ENCODE results near the gene C22orf23. TPM values are rescaled to one million over a fixed set of nuclear protein-coding genes. Genes with fewer than 3 reads are reported as not detected.

Gene C22orf23
- total RNA-seq, 1 experiment from 2014 or later, result 0.36 TPM

DNA sequence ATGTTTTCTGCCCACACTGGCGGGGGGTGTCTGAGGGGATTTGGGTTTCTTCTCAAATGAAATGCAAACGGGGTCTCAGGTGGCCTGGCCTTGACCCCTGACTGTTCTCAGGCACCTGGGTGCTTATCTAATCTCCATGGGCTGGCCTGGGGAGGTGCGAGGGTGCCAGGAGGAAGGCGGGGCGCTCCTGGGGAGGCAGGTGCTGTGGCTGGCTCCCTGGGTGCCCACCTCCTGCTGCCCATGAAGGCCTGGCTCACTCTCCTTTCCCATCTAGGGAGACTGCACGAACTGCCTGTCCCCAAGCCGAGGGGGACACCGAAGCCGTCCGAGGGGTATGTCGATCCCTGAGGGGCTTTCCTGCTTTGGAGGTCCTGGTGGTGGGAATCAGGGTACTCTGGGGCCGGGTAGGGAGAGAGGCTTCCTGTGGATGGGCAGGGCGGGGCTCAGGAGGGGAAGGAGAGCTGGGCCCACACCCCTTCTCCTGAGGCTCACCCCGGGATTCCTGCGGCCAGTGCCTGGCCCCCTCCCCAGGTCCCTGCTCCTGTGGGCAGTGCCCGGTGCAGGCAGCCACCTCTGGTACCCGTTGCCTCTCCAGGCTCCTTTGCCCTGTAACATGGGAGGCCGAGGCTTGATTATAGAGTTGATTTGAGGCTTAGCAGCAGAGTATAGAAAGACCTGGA lies 28.9 kb downstream of the C22orf23 start:
- Histone ChIP-seq H3K36me3 (peaks cover 32% of the 10 kb centered on the region), H3K9me3 (no peaks in the 10 kb centered on the region), H3K27me3 (no peaks in the 10 kb centered on the region), H3K4me3 (no peak overlapping the region)
- DNase-seq, result no peak

DNA sequence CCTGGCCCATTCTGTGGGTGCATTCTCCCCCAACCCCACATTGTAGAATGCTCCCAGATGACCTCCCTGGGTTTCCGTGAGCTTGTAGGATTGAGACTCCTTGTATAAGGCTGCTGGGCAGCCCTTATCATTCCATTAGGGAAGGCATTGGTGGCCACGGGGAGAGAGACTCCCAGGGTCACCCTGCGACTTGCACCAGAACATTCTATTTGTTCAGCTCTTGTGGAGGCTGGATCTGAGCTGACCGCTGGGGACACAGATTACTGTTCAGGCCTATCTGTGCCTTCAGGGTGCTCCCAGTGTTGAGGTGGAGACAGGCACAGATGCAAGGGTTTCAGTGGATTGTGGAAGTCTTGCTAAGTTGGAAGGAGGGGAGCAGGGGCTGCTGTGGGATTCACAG lies 29.5 kb downstream of the C22orf23 start:
- Histone ChIP-seq H3K36me3 (peaks cover 33% of the 10 kb centered on the region), H3K9me3 (no peaks in the 10 kb centered on the region), H3K27me3 (no peaks in the 10 kb centered on the region), H3K4me3 (no peak overlapping the region)
- no peak for DNase-seq

DNA sequence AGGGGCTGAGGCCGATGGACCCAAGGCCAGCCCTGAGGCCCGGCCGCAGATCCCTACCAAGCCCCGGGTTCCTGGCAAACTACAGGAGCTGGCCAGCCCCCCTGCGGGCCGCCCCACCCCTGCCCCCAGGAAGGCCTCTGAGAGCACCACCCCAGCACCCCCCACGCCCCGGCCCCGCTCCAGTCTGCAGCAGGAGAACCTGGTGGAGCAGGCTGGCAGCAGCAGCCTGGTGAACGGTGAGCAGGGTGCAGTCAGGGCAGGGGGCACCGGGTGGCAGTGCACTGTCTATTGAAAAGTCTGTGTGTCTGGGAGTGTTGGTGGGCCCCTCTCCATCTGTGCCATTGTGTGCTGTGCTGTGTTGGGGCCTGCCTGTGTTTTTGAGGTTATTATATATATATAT lies 31.2 kb downstream of the C22orf23 start:
- no peak overlapping the region for H3K4me3 ChIP-seq
- no peaks in the 10 kb centered on the region for H3K27me3 ChIP-seq
- no peaks in the 10 kb centered on the region for H3K9me3 ChIP-seq
- peaks cover 41% of the 10 kb centered on the region for H3K36me3 ChIP-seq
- no peak for DNase-seq

GRCh38 chr22:37920126-37920525 lies 33.3 kb downstream of the C22orf23 start:
- Histone ChIP-seq H3K27me3 (no peaks in the 10 kb centered on the region), H3K36me3 (peaks cover 41% of the 10 kb centered on the region), H3K9me3 (no peaks in the 10 kb centered on the region), H3K4me3 (no peak overlapping the region)
- DNase-seq, result no peak

GRCh38 chr22:37918580-37919270 lies 34.7 kb downstream of the C22orf23 start:
- H3K36me3 ChIP-seq, result peaks cover 42% of the 10 kb centered on the region
- no peaks in the 10 kb centered on the region for H3K9me3 ChIP-seq

DNA sequence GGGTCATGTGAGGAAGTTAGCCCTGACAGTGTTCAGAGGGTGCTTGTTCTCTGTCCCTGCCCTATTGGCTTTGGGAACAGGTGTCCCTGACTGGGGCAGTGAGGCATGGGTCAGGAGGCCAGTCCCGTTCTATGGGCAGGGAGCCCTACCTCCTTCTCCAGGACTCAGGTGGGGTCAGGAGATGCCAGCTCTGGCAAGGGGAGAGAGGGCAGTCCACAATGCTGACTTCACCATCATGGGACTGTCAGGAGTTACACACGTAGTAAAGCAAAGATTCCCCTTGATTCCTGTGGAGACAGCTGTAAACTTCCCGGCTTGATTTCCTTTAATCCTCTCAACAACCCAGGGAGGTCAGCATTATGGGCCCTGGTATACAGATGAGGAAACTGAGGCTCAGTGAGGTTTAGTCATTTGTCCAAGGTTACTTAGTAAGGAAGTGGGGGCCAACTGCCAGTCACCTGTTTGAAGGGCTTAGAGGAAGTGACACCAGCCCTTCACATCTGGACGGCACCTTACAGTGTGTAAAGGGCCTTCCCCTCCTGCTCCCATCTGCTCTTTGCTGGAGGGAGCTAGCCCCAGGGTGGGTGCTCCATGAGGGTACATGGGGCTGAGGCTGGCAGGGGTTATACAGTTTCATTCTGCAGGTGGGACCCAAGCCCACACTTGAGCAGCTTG lies 35.4 kb downstream of the C22orf23 start:
- peaks cover 35% of the 10 kb centered on the region for H3K36me3 ChIP-seq
- no peak for DNase-seq

More at GRCh38 chr22:37918580-37919270, 34.7 kb downstream of the C22orf23 start:
- Histone ChIP-seq H3K27me3 (no peaks in the 10 kb centered on the region), H3K4me3 (no peak overlapping the region)
- no peak for DNase-seq

DNA sequence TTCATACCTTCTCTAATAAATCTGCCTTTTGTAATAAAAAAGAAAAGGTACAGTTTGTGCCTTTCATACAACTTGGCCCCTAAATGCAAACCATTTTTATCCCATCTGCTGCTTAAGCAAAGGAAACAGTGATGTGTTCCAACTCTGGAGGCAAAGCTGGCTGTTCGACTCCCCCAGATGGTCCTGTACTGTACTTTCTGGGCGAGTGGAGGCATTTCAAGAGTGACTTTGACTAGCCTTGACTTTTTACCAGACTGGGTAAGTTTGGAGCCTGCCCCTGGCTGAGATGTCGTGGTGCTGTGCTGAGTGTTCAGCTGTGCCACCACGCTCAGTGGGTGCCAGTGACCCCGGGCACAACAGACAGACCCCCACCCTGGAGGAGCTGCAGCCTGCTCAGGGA lies 37.1 kb downstream of the C22orf23 start:
- Histone ChIP-seq H3K9me3 (no peaks in the 10 kb centered on the region), H3K36me3 (peaks cover 35% of the 10 kb centered on the region), H3K4me3 (no peak overlapping the region), H3K27me3 (no peaks in the 10 kb centered on the region)
- no peak for DNase-seq

More for the DNA sequence above, 35.4 kb downstream of the C22orf23 start:
- H3K27me3 ChIP-seq, result no peaks in the 10 kb centered on the region
- H3K4me3 ChIP-seq, result no peak overlapping the region
- no peaks in the 10 kb centered on the region for H3K9me3 ChIP-seq

GRCh38 chr22:37913233-37913721 lies 40.1 kb downstream of the C22orf23 start:
- H3K27me3 ChIP-seq, result no peaks in the 10 kb centered on the region
- H3K9me3 ChIP-seq, result no peaks in the 10 kb centered on the region
- no peak for DNase-seq
- H3K36me3 ChIP-seq, result peaks cover 34% of the 10 kb centered on the region
- H3K4me3 ChIP-seq, result no peak overlapping the region

- no peak for DNase-seq
- Histone ChIP-seq H3K9me3 (no peaks in the 10 kb centered on the region), H3K36me3 (peaks cover 30% of the 10 kb centered on the region), H3K27me3 (no peaks in the 10 kb centered on the region), H3K4me3 (no peak overlapping the region)
Observed at GRCh38 chr22:37912171-37912570, 41.2 kb downstream of the C22orf23 start.

DNA sequence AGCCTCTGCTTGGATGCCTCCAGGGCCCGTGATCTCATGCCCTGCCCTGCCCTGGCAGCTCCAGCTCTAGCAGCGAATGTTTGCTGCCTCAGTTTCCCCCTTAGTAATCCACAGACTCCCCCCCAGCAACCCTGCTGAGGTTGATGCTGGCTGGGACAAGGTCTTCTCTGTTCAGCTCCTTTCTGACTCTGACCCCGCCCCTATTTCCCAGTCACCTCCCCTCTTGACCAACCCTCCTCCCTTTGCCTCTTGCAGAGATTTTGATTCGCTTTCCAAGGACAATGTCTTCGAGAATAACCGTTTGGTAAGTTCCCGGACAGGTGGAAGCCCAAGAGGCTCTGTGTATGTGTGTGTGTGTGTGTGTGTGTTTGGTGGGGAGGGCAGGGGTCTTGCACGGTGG lies 41.7 kb downstream of the C22orf23 start:
- no peaks in the 10 kb centered on the region for H3K27me3 ChIP-seq
- H3K4me3 ChIP-seq, result no peak overlapping the region
- H3K36me3 ChIP-seq, result peaks cover 32% of the 10 kb centered on the region
- H3K9me3 ChIP-seq, result no peaks in the 10 kb centered on the region
- DNase-seq, result no peak

GRCh38 chr22:37910890-37911672 lies 42.3 kb downstream of the C22orf23 start:
- Histone ChIP-seq H3K9me3 (no peaks in the 10 kb centered on the region), H3K36me3 (peaks cover 27% of the 10 kb centered on the region)
- DNase-seq, result no peak

GRCh38 chr22:37909766-37910165 lies 43.6 kb downstream of the C22orf23 start:
- no peak for DNase-seq

More at GRCh38 chr22:37910890-37911672, 42.3 kb downstream of the C22orf23 start:
- no peaks in the 10 kb centered on the region for H3K27me3 ChIP-seq
- H3K4me3 ChIP-seq, result no peak overlapping the region

GRCh38 chr22:37907036-37907954 lies 46.1 kb downstream of the C22orf23 start:
- DNase-seq, result no peak
- peaks cover 17% of the 10 kb centered on the region for H3K36me3 ChIP-seq

More at GRCh38 chr22:37909766-37910165, 43.6 kb downstream of the C22orf23 start:
- Histone ChIP-seq H3K9me3 (no peaks in the 10 kb centered on the region), H3K36me3 (peaks cover 22% of the 10 kb centered on the region), H3K27me3 (no peaks in the 10 kb centered on the region), H3K4me3 (no peak overlapping the region)

DNA sequence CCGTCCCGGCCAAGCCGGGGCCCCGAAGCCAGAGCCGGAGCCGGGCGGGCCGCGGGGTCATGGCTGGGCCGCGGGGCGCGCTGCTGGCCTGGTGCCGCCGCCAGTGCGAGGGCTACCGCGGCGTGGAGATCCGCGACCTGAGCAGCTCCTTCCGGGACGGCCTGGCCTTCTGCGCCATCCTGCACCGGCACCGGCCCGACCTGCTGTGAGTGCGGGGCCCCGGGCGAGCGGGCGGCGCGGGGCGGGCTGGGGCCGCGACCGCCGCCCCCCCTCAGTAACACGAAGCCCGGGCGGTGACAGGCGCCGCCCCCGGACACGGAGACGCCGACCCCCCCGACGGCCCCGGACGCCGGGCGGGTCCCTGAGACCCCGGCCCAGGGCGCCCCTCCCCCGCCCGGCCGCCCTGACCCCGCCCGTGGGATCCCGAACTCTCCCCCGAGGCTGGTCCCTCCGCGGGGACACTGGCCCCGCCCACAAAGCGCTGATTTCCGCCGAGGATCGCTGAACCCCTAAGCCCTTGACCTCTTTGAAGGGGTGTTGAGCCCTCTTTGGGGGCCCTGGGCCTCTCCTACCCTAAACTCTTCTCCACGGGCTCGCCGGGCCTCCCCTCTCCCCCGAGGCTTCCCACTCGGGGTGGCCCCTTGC lies 46.9 kb downstream of the C22orf23 start:
- Histone ChIP-seq H3K27me3 (no peaks in the 10 kb centered on the region), H3K36me3 (peaks cover 15% of the 10 kb centered on the region), H3K4me3 (peak overlapping the region; percentile 71), H3K9me3 (no peaks in the 10 kb centered on the region)
- peak; percentile 36 for DNase-seq

More at GRCh38 chr22:37907036-37907954, 46.1 kb downstream of the C22orf23 start:
- Histone ChIP-seq H3K27me3 (no peaks in the 10 kb centered on the region), H3K4me3 (peak overlapping the region; percentile 71), H3K9me3 (no peaks in the 10 kb centered on the region)

Data from MG63 (cell line).